Neutrophil (primary cell): ENCODE results near the gene PROK2.

Source experiments
- H3K27ac ChIP-seq: fragments of 200-600 bp; sonication (generic); 2 replicates; pipeline ENCODE4 v1.5.1; 2016; ENCODE audit warnings: mild to moderate bottlenecking, moderate library complexity
- H3K27me3 ChIP-seq: fragments of 200-600 bp; sonication (generic); 2 replicates; pipeline ENCODE4 v1.6.0; 2016; ENCODE audit warnings: mild to moderate bottlenecking
- H3K36me3 ChIP-seq: fragments of 200-600 bp; sonication (generic); 2 replicates; pipeline ENCODE4 v1.5.1; 2017
- H3K4me1 ChIP-seq, 2 experiments: fragments of 200-600 bp in 1 of 2; sonication (generic) in 1 of 2; 1 replicate in 1 of 2; 2 replicates in 1 of 2; pipeline versions ENCODE4 v1.5.1 to v1.6.1; 2013 to 2016; ENCODE audit warnings: low read depth in 1 of 2, low read length in 1 of 2, mild to moderate bottlenecking in 1 of 2, moderate library complexity in 1 of 2; ENCODE audit not compliant: control insufficient read depth in 1 of 2, insufficient read depth in 1 of 2
- H3K4me3 ChIP-seq, 2 experiments: fragments of 200-600 bp in 1 of 2; sonication (generic) in 1 of 2; 1 replicate in 1 of 2; 2 replicates in 1 of 2; pipeline ENCODE4 v1.5.1; 2013 to 2016; ENCODE audit warnings: low read depth in 1 of 2, low read length in 1 of 2, mild to moderate bottlenecking in 1 of 2, moderate library complexity in 1 of 2
- H3K9me3 ChIP-seq: fragments of 200-600 bp; sonication (generic); 2 replicates; pipeline ENCODE4 v1.5.1; 2016
- TF ChIP-seq, protein P1 (sequence below): fragments of 200-600 bp; sonication (generic); IDR thresholded peaks from 2 replicates; pipeline ENCODE4 v1.5.1; 2016; ENCODE audit warnings: antibody characterized with exemption

Gene PROK2

DNA sequence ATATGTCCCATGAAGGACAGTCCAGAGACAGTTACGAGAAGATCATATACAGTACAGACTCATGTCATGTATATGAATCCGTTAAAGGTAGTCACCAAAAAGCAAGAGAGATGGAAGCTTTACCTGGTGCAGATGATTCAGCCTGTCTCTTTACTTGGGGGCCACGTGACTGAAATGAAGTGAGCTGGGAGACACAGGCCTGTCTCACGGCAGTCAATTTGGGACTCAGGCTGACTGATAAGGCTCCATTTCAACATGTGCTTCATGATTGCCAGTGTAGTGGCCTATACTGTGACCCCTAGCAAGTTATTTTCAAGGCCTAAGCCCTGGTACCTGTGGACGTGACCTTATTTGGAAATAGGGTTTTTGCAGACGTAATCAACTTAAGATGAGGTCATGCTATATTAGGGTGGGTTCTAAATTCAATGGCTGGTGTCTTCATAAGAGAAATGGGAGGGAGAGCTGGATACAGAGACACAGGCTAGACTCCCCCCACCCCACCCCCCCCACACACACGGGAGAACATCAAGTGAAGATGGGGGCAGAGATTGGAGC, 3.0 kb upstream of the PROK2 start:
- no peak overlapping the region for H3K4me3 ChIP-seq
- H3K27me3 ChIP-seq: no peaks in the 10 kb centered on the region
- TF ChIP-seq, protein P1, sequence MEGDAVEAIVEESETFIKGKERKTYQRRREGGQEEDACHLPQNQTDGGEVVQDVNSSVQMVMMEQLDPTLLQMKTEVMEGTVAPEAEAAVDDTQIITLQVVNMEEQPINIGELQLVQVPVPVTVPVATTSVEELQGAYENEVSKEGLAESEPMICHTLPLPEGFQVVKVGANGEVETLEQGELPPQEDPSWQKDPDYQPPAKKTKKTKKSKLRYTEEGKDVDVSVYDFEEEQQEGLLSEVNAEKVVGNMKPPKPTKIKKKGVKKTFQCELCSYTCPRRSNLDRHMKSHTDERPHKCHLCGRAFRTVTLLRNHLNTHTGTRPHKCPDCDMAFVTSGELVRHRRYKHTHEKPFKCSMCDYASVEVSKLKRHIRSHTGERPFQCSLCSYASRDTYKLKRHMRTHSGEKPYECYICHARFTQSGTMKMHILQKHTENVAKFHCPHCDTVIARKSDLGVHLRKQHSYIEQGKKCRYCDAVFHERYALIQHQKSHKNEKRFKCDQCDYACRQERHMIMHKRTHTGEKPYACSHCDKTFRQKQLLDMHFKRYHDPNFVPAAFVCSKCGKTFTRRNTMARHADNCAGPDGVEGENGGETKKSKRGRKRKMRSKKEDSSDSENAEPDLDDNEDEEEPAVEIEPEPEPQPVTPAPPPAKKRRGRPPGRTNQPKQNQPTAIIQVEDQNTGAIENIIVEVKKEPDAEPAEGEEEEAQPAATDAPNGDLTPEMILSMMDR: no peak
- peak overlapping the region; percentile 97 for H3K27ac ChIP-seq
- no peaks in the 10 kb centered on the region for H3K36me3 ChIP-seq
- H3K9me3 ChIP-seq: no peaks in the 10 kb centered on the region
- H3K4me1 ChIP-seq: peaks cover 29 to 31% of the 10 kb centered on the region in 2 experiments

DNA sequence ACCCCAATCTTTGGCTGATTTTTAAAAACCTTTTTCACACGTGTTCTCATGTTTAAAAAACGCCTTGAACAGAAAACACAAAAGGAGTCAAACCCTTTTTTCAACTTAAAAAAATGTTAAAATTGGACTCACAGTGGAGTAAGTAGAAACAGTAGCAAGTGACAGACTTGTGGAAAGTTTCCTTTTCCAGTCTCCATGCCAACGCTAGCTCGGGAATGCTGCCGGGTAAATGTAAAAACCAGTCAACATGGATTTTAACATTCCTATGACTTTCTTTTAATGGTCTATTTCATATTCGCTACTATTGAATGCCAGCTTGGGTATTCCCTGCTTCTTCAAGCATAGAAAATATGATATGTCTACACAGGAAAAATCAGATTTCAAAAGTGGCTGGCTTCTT, 1.6 kb upstream of the PROK2 start:
- TF ChIP-seq, protein P1: no peak
- Histone ChIP-seq H3K9me3 (no peaks in the 10 kb centered on the region), H3K27ac (peak overlapping the region; percentile 97), H3K27me3 (no peaks in the 10 kb centered on the region), H3K4me3 (peak overlapping the region; percentile 73 to 98), H3K36me3 (peaks cover 7% of the 10 kb centered on the region), H3K4me1 (peaks cover 33 to 42% of the 10 kb centered on the region in 2 experiments)

DNA sequence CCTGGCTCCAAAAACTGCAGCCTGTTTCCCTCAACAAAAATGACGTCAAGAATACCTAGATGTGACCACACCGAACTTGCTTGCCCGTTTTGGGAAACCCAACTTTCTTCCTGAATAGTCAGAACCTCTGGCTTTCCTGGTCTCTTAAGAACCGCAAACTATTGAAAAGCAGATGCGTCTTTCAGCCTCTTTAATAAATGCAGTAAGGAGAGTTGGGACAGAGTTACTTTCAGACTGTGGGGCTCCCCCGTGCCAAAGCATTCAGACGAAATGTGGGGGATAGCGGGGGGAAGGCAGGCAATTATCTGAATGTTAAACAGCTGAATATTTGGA, 1.2 kb upstream of the PROK2 start:
- Histone ChIP-seq H3K27ac (peak overlapping the region; percentile 97), H3K36me3 (peaks cover 10% of the 10 kb centered on the region), H3K27me3 (no peaks in the 10 kb centered on the region), H3K4me1 (peaks cover 36 to 45% of the 10 kb centered on the region in 2 experiments), H3K4me3 (peak overlapping the region; percentile 73 to 98), H3K9me3 (no peaks in the 10 kb centered on the region)
- TF ChIP-seq, protein P1: no peak

DNA sequence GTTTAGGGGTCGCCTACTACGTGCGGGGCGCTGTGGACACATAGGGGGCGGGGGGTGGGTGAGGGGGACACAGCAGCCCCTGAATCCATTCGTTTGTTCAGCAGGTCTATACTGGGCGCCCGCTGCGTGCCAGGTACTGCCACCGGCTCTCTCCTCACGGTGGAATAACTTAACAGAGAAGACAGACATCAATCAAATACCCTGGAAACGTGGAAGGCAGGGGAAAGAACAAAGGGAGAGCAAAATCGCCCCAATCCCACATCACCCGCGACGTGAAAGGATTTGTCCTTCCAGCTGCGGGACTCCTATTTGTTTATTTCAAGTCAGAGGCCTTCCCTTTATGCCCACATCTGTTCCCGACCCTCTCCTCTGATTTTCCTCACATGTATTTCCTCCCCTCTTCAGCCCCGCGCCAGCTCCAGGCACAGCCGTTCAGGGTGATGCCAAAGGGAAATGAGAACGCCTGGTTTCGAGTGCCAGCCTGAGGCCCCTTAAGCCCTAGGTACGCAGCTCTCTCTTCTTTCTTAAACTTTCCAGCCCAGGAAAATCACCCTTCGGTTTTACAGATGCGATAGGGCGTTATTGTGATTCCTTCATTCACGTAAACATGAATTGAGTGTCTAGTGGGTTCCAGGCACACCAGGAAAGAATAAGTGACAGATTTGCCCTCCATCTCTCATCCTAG, 726 bp upstream of the PROK2 start:
- Histone ChIP-seq H3K27me3 (no peaks in the 10 kb centered on the region), H3K27ac (peak overlapping the region; percentile 97), H3K4me1 (peaks cover 41 to 50% of the 10 kb centered on the region in 2 experiments), H3K4me3 (peak overlapping the region; percentile 73 to 98), H3K36me3 (peaks cover 15% of the 10 kb centered on the region), H3K9me3 (no peaks in the 10 kb centered on the region)
- TF ChIP-seq, protein P1: no peak

DNA sequence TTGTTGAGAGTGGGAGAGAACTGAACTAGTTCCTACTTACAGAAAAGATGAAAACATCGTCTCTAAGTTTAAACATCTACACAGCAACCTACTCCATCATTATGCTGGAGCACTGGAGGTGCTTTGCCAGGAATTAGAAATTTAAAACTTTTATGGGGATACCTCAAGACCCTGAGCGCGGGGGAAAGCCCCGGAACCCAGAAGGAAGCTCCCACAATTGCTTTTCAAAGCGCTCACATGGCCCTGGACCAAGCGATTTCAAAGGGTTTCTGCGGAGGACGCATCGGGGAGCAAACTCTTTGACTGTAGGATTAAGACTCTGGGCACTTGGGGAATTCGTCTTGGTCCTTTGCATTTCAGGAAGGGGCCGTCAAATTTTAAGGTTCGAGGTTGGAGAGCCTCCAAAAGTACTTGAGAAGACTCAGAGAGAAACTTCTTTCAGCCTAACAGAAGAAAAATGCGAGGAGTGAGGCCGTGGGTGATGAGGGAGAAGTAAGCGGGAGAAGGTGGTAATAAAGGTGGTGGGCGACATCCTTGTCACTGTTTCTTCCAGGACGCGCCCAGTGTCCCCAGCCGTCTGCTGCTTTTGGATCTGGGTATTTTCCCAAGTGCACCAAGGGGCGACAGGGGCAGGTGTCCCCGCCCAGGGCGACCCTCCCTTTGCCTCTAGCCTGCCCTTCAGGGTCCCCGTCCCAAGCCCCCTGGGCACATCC, 591 bp downstream of the PROK2 start:
- Histone ChIP-seq H3K36me3 (peaks cover 28% of the 10 kb centered on the region), H3K9me3 (no peaks in the 10 kb centered on the region), H3K4me3 (peak overlapping the region; percentile 96 to 98), H3K27ac (peak overlapping the region; percentile 97), H3K27me3 (no peaks in the 10 kb centered on the region), H3K4me1 (peaks cover 52 to 64% of the 10 kb centered on the region in 2 experiments)
- TF ChIP-seq, protein P1: no peak
